Ishikawa (cell line): ENCODE data around the gene CCDC154.

Source experiments
- CEBPB ChIP-seq: IDR thresholded peaks from 2 replicates; pipeline ENCODE4 v1.6.1; 2012
- CREB1 ChIP-seq: IDR thresholded peaks from 2 replicates; pipeline ENCODE4 v1.6.1; 2012; ENCODE audit warnings: low read depth
- EGR1 ChIP-seq: IDR thresholded peaks from 2 replicates; pipeline ENCODE4 v1.6.1; 2012
- EP300 ChIP-seq: IDR thresholded peaks from 2 replicates; pipeline ENCODE4 v1.6.1; 2012; ENCODE audit warnings: borderline replicate concordance
- FOXM1 ChIP-seq: IDR thresholded peaks from 2 replicates; pipeline ENCODE4 v1.6.1; 2012; ENCODE audit warnings: low read depth, borderline replicate concordance
- NFIC ChIP-seq: IDR thresholded peaks from 2 replicates; pipeline ENCODE4 v1.6.1; 2012
- RAD21 ChIP-seq: IDR thresholded peaks from 2 replicates; pipeline ENCODE4 v1.6.1; 2012; ENCODE audit warnings: low read depth
- TAF1 ChIP-seq: IDR thresholded peaks from 2 replicates; pipeline ENCODE4 v1.6.1; 2012; ENCODE audit warnings: low read depth, mild to moderate bottlenecking
- TCF12 ChIP-seq: IDR thresholded peaks from 2 replicates; pipeline ENCODE4 v1.6.1; 2012; ENCODE audit warnings: low read depth
- TEAD4 ChIP-seq: IDR thresholded peaks from 2 replicates; pipeline ENCODE4 v1.6.1; 2012
- YY1 ChIP-seq: IDR thresholded peaks from 2 replicates; pipeline ENCODE4 v1.6.1; 2012; ENCODE audit warnings: low read depth
- ZBTB7A ChIP-seq: IDR thresholded peaks from 2 replicates; pipeline ENCODE4 v1.6.1; 2012; ENCODE audit warnings: low read depth
- TF ChIP-seq, protein P1 (sequence below): IDR thresholded peaks from 2 replicates; pipeline ENCODE4 v1.6.1; 2012
- TF ChIP-seq, protein P2 (sequence below): IDR thresholded peaks from 2 replicates; pipeline ENCODE4 v1.6.1; 2012; ENCODE audit warnings: low read depth, mild to moderate bottlenecking
- TF ChIP-seq, protein P3 (sequence below): IDR thresholded peaks from 2 replicates; pipeline ENCODE4 v1.6.1; 2012

CCDC154 gene

DNA sequence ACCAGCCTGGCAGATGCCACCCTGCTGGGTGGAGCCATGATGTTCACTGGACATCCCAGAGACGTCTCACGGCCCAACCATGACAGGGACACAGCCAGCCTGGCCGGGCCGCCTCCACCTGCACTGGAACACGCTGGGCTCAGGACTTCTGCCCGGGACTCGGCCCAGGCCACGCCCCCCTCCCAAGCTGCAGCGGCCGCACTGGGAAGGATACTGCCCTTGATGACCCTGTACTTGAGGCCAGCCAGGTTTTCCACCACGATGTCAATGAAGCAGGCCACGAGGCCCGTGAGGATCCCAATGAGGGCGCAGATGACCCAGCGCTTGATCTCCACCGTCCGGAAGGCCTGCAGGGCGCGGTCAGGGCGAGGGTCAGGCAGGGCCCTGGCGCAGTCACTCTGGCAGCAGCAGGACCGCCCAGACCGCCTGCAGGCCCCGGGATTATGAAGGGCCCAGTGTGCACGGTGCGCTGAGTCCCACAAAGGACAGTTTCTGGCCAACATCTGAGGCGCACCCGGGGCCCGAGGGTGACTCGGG is 16.3 kb upstream of the CCDC154 start:
- TF ChIP-seq RAD21, result no peak
- TF ChIP-seq, protein P1, sequence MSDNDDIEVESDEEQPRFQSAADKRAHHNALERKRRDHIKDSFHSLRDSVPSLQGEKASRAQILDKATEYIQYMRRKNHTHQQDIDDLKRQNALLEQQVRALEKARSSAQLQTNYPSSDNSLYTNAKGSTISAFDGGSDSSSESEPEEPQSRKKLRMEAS, result no peak
- no peak for TF ChIP-seq EGR1
- TF ChIP-seq NFIC, result no peak
- TF ChIP-seq, protein P2, sequence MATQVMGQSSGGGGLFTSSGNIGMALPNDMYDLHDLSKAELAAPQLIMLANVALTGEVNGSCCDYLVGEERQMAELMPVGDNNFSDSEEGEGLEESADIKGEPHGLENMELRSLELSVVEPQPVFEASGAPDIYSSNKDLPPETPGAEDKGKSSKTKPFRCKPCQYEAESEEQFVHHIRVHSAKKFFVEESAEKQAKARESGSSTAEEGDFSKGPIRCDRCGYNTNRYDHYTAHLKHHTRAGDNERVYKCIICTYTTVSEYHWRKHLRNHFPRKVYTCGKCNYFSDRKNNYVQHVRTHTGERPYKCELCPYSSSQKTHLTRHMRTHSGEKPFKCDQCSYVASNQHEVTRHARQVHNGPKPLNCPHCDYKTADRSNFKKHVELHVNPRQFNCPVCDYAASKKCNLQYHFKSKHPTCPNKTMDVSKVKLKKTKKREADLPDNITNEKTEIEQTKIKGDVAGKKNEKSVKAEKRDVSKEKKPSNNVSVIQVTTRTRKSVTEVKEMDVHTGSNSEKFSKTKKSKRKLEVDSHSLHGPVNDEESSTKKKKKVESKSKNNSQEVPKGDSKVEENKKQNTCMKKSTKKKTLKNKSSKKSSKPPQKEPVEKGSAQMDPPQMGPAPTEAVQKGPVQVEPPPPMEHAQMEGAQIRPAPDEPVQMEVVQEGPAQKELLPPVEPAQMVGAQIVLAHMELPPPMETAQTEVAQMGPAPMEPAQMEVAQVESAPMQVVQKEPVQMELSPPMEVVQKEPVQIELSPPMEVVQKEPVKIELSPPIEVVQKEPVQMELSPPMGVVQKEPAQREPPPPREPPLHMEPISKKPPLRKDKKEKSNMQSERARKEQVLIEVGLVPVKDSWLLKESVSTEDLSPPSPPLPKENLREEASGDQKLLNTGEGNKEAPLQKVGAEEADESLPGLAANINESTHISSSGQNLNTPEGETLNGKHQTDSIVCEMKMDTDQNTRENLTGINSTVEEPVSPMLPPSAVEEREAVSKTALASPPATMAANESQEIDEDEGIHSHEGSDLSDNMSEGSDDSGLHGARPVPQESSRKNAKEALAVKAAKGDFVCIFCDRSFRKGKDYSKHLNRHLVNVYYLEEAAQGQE, result no peak
- TF ChIP-seq CEBPB, result no peak
- TF ChIP-seq ZBTB7A, result no peak
- no peak for TF ChIP-seq TEAD4
- TF ChIP-seq TAF1, result no peak
- TF ChIP-seq CREB1, result no peak
- TF ChIP-seq, protein P3, sequence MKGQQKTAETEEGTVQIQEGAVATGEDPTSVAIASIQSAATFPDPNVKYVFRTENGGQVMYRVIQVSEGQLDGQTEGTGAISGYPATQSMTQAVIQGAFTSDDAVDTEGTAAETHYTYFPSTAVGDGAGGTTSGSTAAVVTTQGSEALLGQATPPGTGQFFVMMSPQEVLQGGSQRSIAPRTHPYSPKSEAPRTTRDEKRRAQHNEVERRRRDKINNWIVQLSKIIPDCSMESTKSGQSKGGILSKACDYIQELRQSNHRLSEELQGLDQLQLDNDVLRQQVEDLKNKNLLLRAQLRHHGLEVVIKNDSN, result no peak
- TF ChIP-seq EP300, result no peak
- TF ChIP-seq FOXM1, result no peak
- no peak for TF ChIP-seq TCF12
- TF ChIP-seq YY1, result no peak

DNA sequence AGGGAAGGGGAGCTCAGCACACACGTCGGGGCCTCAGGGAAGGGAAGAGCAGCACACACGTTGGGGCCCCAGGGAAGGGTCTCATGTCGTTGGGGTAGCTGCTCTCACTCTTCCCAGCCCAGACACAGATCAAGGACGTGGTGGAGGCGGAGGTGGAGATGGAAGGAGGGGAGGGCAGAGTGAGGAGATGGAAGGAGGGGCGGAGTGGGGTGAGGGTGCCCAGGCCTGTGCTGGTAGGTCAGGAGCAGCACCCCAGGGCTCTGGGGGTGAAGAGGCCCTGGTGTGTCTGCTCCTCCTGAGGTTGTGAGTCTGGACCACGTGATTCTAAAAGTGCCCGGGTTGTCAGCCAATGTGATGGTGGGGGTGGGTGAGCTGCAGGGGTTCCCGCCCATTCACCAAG is 15.6 kb upstream of the CCDC154 start:
- no peak for TF ChIP-seq FOXM1
- TF ChIP-seq EGR1, result no peak
- no peak for TF ChIP-seq YY1
- TF ChIP-seq, protein P2, result no peak
- no peak for TF ChIP-seq EP300
- TF ChIP-seq NFIC, result no peak
- TF ChIP-seq TAF1, result no peak
- TF ChIP-seq, protein P3, result no peak
- TF ChIP-seq CREB1, result no peak
- no peak for TF ChIP-seq TCF12
- TF ChIP-seq CEBPB, result no peak
- TF ChIP-seq ZBTB7A, result no peak
- TF ChIP-seq TEAD4, result no peak
- TF ChIP-seq RAD21, result no peak
- TF ChIP-seq, protein P1, result no peak

DNA sequence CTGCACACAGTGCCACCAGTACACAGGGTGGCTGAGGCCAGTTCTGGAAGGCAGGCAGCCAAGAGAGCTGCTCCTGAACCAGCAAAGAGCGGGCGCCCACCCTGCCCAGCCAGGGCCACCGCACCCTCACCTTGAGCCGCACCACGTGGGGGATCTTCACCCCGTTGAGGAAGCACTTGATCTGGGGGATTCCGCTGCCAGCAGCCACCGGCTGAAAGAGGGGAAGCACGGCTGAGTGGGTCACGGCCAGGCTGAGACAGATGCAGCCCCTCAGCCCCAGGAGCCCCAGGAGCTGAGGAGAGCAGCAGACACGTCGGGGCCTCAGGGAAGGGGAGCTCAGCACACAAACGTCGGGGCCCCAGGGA is 14.6 kb upstream of the CCDC154 start:
- TF ChIP-seq FOXM1 (no peak), EP300 (no peak), CEBPB (no peak)

DNA sequence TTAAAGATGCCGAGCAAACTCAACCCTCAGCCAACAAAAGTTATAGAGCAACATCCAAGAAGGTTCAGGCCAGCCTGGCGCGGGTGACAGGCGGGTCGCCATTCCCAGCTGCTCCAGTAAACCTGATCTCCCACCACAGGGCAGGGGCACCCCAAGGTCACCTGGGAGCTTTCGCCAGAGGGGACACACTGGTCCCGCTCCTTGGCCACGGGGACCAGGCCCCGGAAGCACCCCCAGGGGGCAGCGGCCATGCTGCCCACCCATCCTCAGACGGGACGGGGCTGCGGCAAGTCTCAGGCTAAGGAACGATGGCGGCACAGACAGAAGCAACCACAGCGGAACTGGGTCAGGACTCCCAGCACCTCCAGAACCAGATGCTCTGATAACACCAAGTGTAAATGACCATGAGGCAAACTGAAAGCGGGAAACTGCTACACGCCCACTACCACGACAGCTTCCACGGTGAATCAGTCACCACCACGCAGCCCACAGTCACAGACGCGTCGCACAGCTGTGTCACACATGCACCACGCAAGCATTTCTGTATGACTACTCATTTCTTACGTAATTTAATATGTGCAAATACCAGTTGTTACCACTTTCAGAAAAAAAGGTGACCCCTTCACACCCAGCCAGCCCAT is 14.1 kb upstream of the CCDC154 start:
- TF ChIP-seq, protein P2, result no peak
- no peak for TF ChIP-seq RAD21
- TF ChIP-seq NFIC, result no peak
- TF ChIP-seq, protein P1, result no peak
- TF ChIP-seq FOXM1, result no peak
- no peak for TF ChIP-seq EGR1
- no peak for TF ChIP-seq CREB1
- no peak for TF ChIP-seq CEBPB
- TF ChIP-seq TEAD4, result no peak
- TF ChIP-seq TCF12, result no peak
- no peak for TF ChIP-seq YY1
- TF ChIP-seq TAF1, result no peak
- TF ChIP-seq EP300, result no peak
- TF ChIP-seq, protein P3, result no peak
